HEK293T (cell line): Measurements from ENCODE around the gene NR2C2.

ENCODE experiments used
- ELF4 ChIP-seq: fragments of 450-650 bp; IDR thresholded peaks from 2 replicates; pipeline ENCODE4 v1.6.1; 2017; ENCODE audit warnings: antibody characterized with exemption
- SP1 ChIP-seq: fragments of 450-650 bp; IDR thresholded peaks from 2 replicates; pipeline ENCODE4 v1.6.1; 2017
- SUZ12 ChIP-seq: fragments of 450-650 bp; IDR thresholded peaks from 2 replicates; pipeline ENCODE4 v1.6.1; 2016; ENCODE audit warnings: mild to moderate bottlenecking

GRCh38 chr3:15074500-15074899, 127.1 kb downstream of the NR2C2 start:
- TF ChIP-seq SP1 (no peak), SUZ12 (no peak), ELF4 (no peak)
